ENCODE measurements around the gene SH3BP4.

Gene SH3BP4

GRCh38 chr2:234958311-234958710, 6.5 kb downstream of the SH3BP4 start:
- no peak for DNase-seq (ENCODE audit: low read depth)
- H3K4me3 ChIP-seq (ENCODE audit: low read depth, low read length) = no peak overlapping the region
- TF ChIP-seq, protein P1, sequence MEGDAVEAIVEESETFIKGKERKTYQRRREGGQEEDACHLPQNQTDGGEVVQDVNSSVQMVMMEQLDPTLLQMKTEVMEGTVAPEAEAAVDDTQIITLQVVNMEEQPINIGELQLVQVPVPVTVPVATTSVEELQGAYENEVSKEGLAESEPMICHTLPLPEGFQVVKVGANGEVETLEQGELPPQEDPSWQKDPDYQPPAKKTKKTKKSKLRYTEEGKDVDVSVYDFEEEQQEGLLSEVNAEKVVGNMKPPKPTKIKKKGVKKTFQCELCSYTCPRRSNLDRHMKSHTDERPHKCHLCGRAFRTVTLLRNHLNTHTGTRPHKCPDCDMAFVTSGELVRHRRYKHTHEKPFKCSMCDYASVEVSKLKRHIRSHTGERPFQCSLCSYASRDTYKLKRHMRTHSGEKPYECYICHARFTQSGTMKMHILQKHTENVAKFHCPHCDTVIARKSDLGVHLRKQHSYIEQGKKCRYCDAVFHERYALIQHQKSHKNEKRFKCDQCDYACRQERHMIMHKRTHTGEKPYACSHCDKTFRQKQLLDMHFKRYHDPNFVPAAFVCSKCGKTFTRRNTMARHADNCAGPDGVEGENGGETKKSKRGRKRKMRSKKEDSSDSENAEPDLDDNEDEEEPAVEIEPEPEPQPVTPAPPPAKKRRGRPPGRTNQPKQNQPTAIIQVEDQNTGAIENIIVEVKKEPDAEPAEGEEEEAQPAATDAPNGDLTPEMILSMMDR (IDR thresholded peaks at IDR 0.05; ENCODE audit: low read depth, low read length, missing control alignments) = no peak

DNA sequence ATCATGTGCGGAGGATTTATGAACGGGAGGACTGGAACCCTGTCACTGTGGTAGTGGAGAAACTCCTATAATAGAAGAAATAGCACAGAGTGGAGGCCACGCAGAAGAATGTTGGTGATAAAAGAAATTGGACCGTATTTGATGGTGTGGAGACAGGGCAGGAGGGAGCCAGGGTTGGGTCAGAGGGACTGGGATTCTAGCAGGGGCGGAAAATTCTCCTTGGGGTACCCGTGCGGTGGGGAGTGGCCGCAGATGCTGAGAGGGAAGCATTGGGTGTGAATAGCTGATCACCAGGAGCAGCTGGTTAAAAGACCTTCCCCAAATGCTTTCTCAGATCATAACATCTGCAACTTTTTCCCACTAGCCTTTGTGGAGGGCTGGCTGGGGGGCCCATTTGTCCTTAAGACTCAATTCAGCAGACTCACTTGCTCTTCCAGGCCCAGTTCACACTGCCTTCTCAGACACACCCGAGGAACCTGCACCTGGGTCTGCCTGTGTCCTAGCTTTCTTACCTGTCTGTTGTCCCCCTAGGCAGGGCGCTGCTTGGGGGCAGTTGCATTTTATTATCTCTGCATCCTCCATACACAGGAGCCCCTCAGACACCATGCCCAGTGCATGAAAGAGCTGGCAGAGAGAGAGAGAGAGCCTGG, 7.1 kb downstream of the SH3BP4 start:
- TF ChIP-seq, protein P1 (IDR thresholded peaks at IDR 0.05; ENCODE audit: low read depth, low read length, missing control alignments) = no peak
- no peak overlapping the region for H3K4me3 ChIP-seq (ENCODE audit: low read depth, low read length)
- DNase-seq (ENCODE audit: low read depth) = no peak

GRCh38 chr2:234960175-234961088, 8.6 kb downstream of the SH3BP4 start:
- DNase-seq (ENCODE audit: low read depth) = no peak
- TF ChIP-seq, protein P1 (IDR thresholded peaks at IDR 0.05; ENCODE audit: low read depth, low read length, missing control alignments) = no peak

DNA sequence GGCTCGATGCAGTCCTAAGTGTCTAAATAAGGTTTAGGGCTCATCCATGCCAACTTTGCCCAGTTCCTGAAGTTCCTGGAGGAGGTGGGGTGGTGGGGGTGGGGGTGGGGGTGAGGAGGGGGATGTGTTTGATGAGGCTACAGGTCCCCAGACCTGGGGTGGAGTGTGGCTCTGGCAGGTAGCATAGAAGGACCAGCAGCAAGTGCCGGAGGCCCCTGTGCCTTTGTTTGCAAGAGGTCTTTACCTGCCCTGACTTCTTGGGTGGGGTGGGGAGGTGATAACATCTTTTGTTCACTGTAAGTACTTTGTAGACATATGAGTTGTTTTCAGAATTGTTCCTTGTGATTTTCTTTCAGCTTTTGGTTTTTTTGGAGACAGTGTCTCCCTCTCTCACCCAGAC, 10.0 kb downstream of the SH3BP4 start:
- no peak overlapping the region for H3K4me3 ChIP-seq (ENCODE audit: low read depth, low read length)
- TF ChIP-seq, protein P1 (IDR thresholded peaks at IDR 0.05; ENCODE audit: low read depth, low read length, missing control alignments) = no peak

More at GRCh38 chr2:234960175-234961088, 8.6 kb downstream of the SH3BP4 start:
- H3K4me3 ChIP-seq (ENCODE audit: low read depth, low read length) = no peak overlapping the region

DNA sequence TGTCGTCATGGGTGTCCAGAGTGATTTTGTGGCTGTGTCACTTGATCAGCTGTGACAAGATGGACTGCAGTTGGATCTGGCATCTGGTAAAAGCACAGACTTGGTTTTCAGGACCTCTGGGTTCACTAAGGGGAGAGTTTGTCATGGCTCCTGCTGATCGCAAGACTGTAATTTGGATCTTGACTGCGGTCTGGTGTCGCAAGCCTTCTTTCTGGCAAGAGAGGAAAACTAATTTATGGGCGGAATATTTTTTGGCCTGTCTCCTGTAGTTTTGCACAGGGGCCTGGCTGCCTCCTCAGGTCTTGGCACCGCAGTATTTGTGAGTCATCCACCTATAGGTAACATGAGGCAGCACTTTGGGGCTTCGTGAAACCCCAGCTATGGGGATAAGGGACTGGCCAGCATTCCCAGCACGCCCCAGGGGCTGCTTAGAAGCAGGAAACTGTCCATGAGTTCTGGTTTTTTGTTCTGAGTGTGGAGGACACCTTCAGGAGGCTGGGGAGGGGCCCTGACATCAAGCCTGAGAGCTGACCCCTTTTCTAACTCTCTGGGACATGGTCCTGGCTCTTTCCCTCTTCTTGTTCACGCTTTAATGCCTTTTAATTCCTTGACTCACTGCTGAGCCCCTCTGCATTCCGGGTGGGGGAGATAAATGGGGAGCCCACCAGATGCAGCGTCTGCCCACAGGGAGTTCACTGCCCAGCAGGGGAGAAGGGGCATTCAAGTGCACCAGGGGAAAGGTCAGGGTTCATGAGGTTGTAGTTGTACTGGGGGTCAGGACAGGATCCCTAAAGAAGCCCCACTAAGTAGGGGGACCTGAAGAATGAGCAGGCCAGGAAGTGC, 12.2 kb downstream of the SH3BP4 start:
- TF ChIP-seq, protein P1 (IDR thresholded peaks at IDR 0.05; ENCODE audit: low read depth, low read length, missing control alignments) = no peak
- H3K4me3 ChIP-seq (ENCODE audit: low read depth, low read length) = no peak overlapping the region
- no peak for DNase-seq (ENCODE audit: low read depth)

More for the DNA sequence above, 10.0 kb downstream of the SH3BP4 start:
- no peak for DNase-seq (ENCODE audit: low read depth)

GRCh38 chr2:234964631-234965461, 13.0 kb downstream of the SH3BP4 start:
- DNase-seq (ENCODE audit: low read depth) = no peak
- H3K4me3 ChIP-seq (ENCODE audit: low read depth, low read length) = no peak overlapping the region
- TF ChIP-seq, protein P1 (IDR thresholded peaks at IDR 0.05; ENCODE audit: low read depth, low read length, missing control alignments) = no peak

All from GM12864 (cell line).